Right lobe of liver (tissue), 4 donors: Measurements from ENCODE around the gene DNAJC24.
A peak's percentile ranks its signal among the peaks of the same experiment; 100 is the strongest.

Experiments
- CTCF ChIP-seq, 4 donors: fragments of 200-600 bp in 3 of 4; fragments of 450-650 bp in 1 of 4; IDR thresholded peaks; one replicate each; pipeline versions ENCODE4 v1.5.1 to v1.8.0; 2016 to 2022; ENCODE audit warnings: antibody characterized with exemption in 4 of 4, mild to moderate bottlenecking in 2 of 4
- POLR2A ChIP-seq: fragments of 450-650 bp; IDR thresholded peaks from one replicate; pipeline ENCODE4 v1.6.1; 2017; ENCODE audit warnings: antibody characterized with exemption, mild to moderate bottlenecking
- donor health status: DM: no; HTN: no; CAD: no.
- donor health status: DM: no; HTN: no; CAD: no.
- donor health status: DM: no; HTN: yes; CAD: no.

- TF ChIP-seq CTCF (IDR thresholded peaks at IDR 0.05), result peak; percentile 47 to 60 (median 56)
- no peak for TF ChIP-seq POLR2A
These were observed 27.7 kb downstream of the DNAJC24 start for GRCh38 chr11:31397239-31397834.
